GM18519 (cell line): ENCODE measurements around the gene IRGM.

ENCODE experiments used
- ATAC-seq: cut with Tn5 transposase; IDR thresholded peaks from one replicate; pipeline ENCODE4 v1.9.1; 2021; ENCODE audit warnings: mild to moderate bottlenecking, moderate library complexity; ENCODE audit not compliant: unreplicated experiment, low FRiP score

IRGM gene

GRCh38 chr5:150895431-150896428 is 49.4 kb downstream of the IRGM start:
- no peak for ATAC-seq
